ENCODE measurements around the gene TACR2. TPM values are rescaled to one million over a fixed set of nuclear protein-coding genes. Genes with fewer than 3 reads are reported as not detected.

Gene TACR2
- polyA plus RNA-seq, 4 donors, result 0.16 to 0.36 (median 0.23) TPM

- DNase-seq (ENCODE audit: low read depth in 4 of 4, low spot score in 2 of 4), result no peak
These were observed 39.5 kb downstream of the TACR2 start for GRCh38 chr10:69377191-69377590.

GRCh38 chr10:69376662-69377061, 40.1 kb downstream of the TACR2 start:
- no peak for DNase-seq (ENCODE audit: low read depth in 4 of 4, low spot score in 2 of 4)

- peak in 2 of 4 donors; percentile 26 to 37 for DNase-seq (ENCODE audit: low read depth in 4 of 4, low spot score in 2 of 4)
These were observed 41.2 kb downstream of the TACR2 start for GRCh38 chr10:69375307-69376151.

- DNase-seq (ENCODE audit: low read depth in 4 of 4, low spot score in 2 of 4), result no peak
These were observed 41.8 kb downstream of the TACR2 start for GRCh38 chr10:69374931-69375306.

GRCh38 chr10:69374242-69374641, 42.5 kb downstream of the TACR2 start:
- no peak for DNase-seq (ENCODE audit: low read depth in 4 of 4, low spot score in 2 of 4)

- no peak for DNase-seq (ENCODE audit: low read depth in 4 of 4, low spot score in 2 of 4)
These were observed 44.4 kb downstream of the TACR2 start for GRCh38 chr10:69372126-69372980.

- DNase-seq (ENCODE audit: low read depth in 4 of 4, low spot score in 2 of 4), result no peak
These were observed 49.2 kb downstream of the TACR2 start for GRCh38 chr10:69367469-69367868.

GRCh38 chr10:69366738-69367137, 50.0 kb downstream of the TACR2 start:
- no peak for DNase-seq (ENCODE audit: low read depth in 4 of 4, low spot score in 2 of 4)

GRCh38 chr10:69364232-69364940, 52.3 kb downstream of the TACR2 start:
- no peak for DNase-seq (ENCODE audit: low read depth in 4 of 4, low spot score in 2 of 4)

- no peak for DNase-seq (ENCODE audit: low read depth in 4 of 4, low spot score in 2 of 4)
These were observed 53.1 kb downstream of the TACR2 start for GRCh38 chr10:69363666-69364065.

- DNase-seq (ENCODE audit: low read depth in 4 of 4, low spot score in 2 of 4), result no peak
These were observed 54.2 kb downstream of the TACR2 start for GRCh38 chr10:69362471-69362954.

GRCh38 chr10:69361303-69361614, 55.5 kb downstream of the TACR2 start:
- DNase-seq (ENCODE audit: low read depth in 4 of 4, low spot score in 2 of 4), result no peak

- DNase-seq (ENCODE audit: low read depth in 4 of 4, low spot score in 2 of 4), result no peak
These were observed 56.0 kb downstream of the TACR2 start for GRCh38 chr10:69360485-69361302.

- DNase-seq (ENCODE audit: low read depth in 4 of 4, low spot score in 2 of 4), result no peak
These were observed 57.1 kb downstream of the TACR2 start for GRCh38 chr10:69359594-69359993.

- no peak for DNase-seq (ENCODE audit: low read depth in 4 of 4, low spot score in 2 of 4)
These were observed 57.6 kb downstream of the TACR2 start for GRCh38 chr10:69359148-69359547.

- DNase-seq (ENCODE audit: low read depth in 4 of 4, low spot score in 2 of 4), result no peak
These were observed 58.4 kb downstream of the TACR2 start for GRCh38 chr10:69358148-69358795.

- no peak for DNase-seq (ENCODE audit: low read depth in 4 of 4, low spot score in 2 of 4)
These were observed 60.5 kb downstream of the TACR2 start for GRCh38 chr10:69356187-69356586.

GRCh38 chr10:69353977-69354635, 62.6 kb downstream of the TACR2 start:
- no peak for DNase-seq (ENCODE audit: low read depth in 4 of 4, low spot score in 2 of 4)

All from left renal cortex interstitium (tissue), 4 donors.